SK-N-SH (cell line): ENCODE results near the gene ZNF549. TPM values are rescaled to one million over a fixed set of nuclear protein-coding genes. Genes with fewer than 3 reads are reported as not detected.

Source experiments
- CTCF ChIA-PET: fragments of 300-600, 350-600 bp; formaldehyde crosslinking; extraction: SDS; loops from one replicate; lab custom pipeline; 2021; lab: Yijun Ruan, JAX
- POLR2A ChIA-PET: fragments of 350-600 bp; sonication (Branson Sonifier 250); formaldehyde crosslinking; extraction: SDS; loops from one replicate; lab custom pipeline; 2020; ENCODE audit warnings: antibody characterized with exemption, inconsistent platforms; lab: Yijun Ruan, JAX
- DNase-seq: peaks from one replicate; pipeline ENCODE4 v3.0.0; 2012
- H2AFZ ChIP-seq: fragments of 200-600 bp; sonication (generic); 2 replicates; pipeline ENCODE4 v1.8.1; 2016; ENCODE audit warnings: antibody characterized with exemption, mild to moderate bottlenecking, low read depth
- H3F3A ChIP-seq: fragments of 200-600 bp; sonication (generic); replicated peaks from 2 replicates; pipeline ENCODE3; 2016; ENCODE audit warnings: antibody characterized with exemption, mild to moderate bottlenecking; ENCODE audit not compliant: insufficient read depth
- H3K27ac ChIP-seq, 2 experiments: fragments of 200-500 bp in 1 of 2; fragments of 200-600 bp in 1 of 2; sonication (Bioruptor generic) in 1 of 2; sonication (generic), shearing (Covaris generic) in 1 of 2; 2 replicates each; pipeline versions ENCODE4 v1.5.1 to v1.6.1; 2014 to 2016; ENCODE audit warnings: low read depth in 2 of 2, inconsistent platforms in 1 of 2, low read length in 1 of 2, mild to moderate bottlenecking in 1 of 2, mixed read lengths in 1 of 2
- H3K27me3 ChIP-seq: fragments of 200-600 bp; sonication (generic), shearing (Covaris generic); 2 replicates; pipeline ENCODE4 v1.6.1; 2016; ENCODE audit warnings: mixed run types; ENCODE audit not compliant: insufficient read depth
- H3K36me3 ChIP-seq, 2 experiments: fragments of 200-500 bp in 1 of 2; fragments of 200-600 bp in 1 of 2; sonication (Bioruptor generic) in 1 of 2; sonication (generic) in 1 of 2; replicated peaks in 1 of 2; 2 replicates each; pipeline versions ENCODE3 to v1.5.1; 2014 to 2016; ENCODE audit warnings: low read length in 1 of 2, mild to moderate bottlenecking in 1 of 2; ENCODE audit not compliant: insufficient read depth in 2 of 2, control insufficient read depth in 1 of 2
- H3K4me1 ChIP-seq, 2 experiments: fragments of 200-500 bp in 1 of 2; fragments of 200-600 bp in 1 of 2; sonication (Bioruptor generic) in 1 of 2; sonication (generic), shearing (Covaris generic) in 1 of 2; 2 replicates each; pipeline versions ENCODE4 v1.5.1 to v1.6.1; 2014 to 2016; ENCODE audit warnings: low read depth in 1 of 2, low read length in 1 of 2, mixed run types in 1 of 2; ENCODE audit not compliant: insufficient read depth in 2 of 2, control insufficient read depth in 1 of 2
- H3K4me2 ChIP-seq: fragments of 200-600 bp; sonication (generic), shearing (Covaris generic); 2 replicates; pipeline ENCODE4 v1.6.1; 2017; ENCODE audit warnings: mixed run types
- H3K4me3 ChIP-seq, 2 experiments: fragments of 200-500 bp in 1 of 2; fragments of 200-600 bp in 1 of 2; sonication (Bioruptor generic) in 1 of 2; sonication (generic), shearing (Covaris generic) in 1 of 2; 2 replicates each; pipeline versions ENCODE4 v1.5.1 to v1.8.1; 2014 to 2016; ENCODE audit warnings: low read depth in 2 of 2, inconsistent platforms in 1 of 2, low read length in 1 of 2, mild to moderate bottlenecking in 1 of 2, mixed read lengths in 1 of 2, moderate library complexity in 1 of 2
- H3K79me2 ChIP-seq: fragments of 200-600 bp; sonication (generic); 2 replicates; pipeline ENCODE4 v1.8.1; 2017; ENCODE audit warnings: mild to moderate bottlenecking; ENCODE audit not compliant: insufficient read depth
- H3K9ac ChIP-seq: fragments of 200-600 bp; sonication (generic); 2 replicates; pipeline ENCODE4 v1.6.1; 2017; ENCODE audit warnings: mixed run types
- H3K9me2 ChIP-seq: fragments of 200-600 bp; sonication (generic); 2 replicates; pipeline ENCODE4 v1.6.1; 2017; ENCODE audit warnings: mixed run types
- H3K9me3 ChIP-seq: fragments of 200-600 bp; sonication (generic); 2 replicates; pipeline ENCODE4 v1.6.1; 2017; ENCODE audit warnings: mixed run types, mild to moderate bottlenecking, moderate library complexity
- H4K20me1 ChIP-seq: fragments of 200-600 bp; sonication (generic); 2 replicates; pipeline ENCODE4 v1.6.1; 2017; ENCODE audit warnings: mild to moderate bottlenecking, mixed run types; ENCODE audit not compliant: insufficient read depth
- CHD2 ChIP-seq: fragments of 150-350 bp; IDR thresholded peaks from 2 replicates; pipeline ENCODE4 v1.6.1; 2018; ENCODE audit warnings: low read length; ENCODE audit not compliant: partially characterized antibody
- EZH2phosphoT487 ChIP-seq: fragments of 200-600 bp; sonication (generic); IDR thresholded peaks from 2 replicates; pipeline ENCODE4 v1.6.1; 2017; ENCODE audit warnings: low read depth, mixed run types, mild to moderate bottlenecking, antibody characterized with exemption, moderate library complexity, borderline replicate concordance
- FOSL2 ChIP-seq: IDR thresholded peaks from 2 replicates; pipeline ENCODE4 v1.4.0; 2012; ENCODE audit warnings: low read depth, mild to moderate bottlenecking, moderate library complexity, borderline replicate concordance
- FOXJ3 ChIP-seq: sonication (generic); formaldehyde crosslinking; IDR thresholded peaks from 2 replicates; pipeline ENCODE4 v1.5.1; 2020; ENCODE audit warnings: mild to moderate bottlenecking, missing genetic modification reagents
- FOXM1 ChIP-seq: IDR thresholded peaks from 2 replicates; pipeline ENCODE4 v1.4.0; 2012; ENCODE audit warnings: low read depth, mild to moderate bottlenecking
- GABPA ChIP-seq: IDR thresholded peaks from 2 replicates; pipeline ENCODE4 v1.4.0; 2012; ENCODE audit warnings: low read depth, mild to moderate bottlenecking
- MXI1 ChIP-seq: IDR thresholded peaks from 2 replicates; pipeline ENCODE4 v1.6.1; 2012; ENCODE audit warnings: mild to moderate bottlenecking, low read depth, low read length, improper control_type of control experiment
- NRF1 ChIP-seq: IDR thresholded peaks from 2 replicates; pipeline ENCODE4 v1.6.1; 2012; ENCODE audit warnings: low read depth, mild to moderate bottlenecking, low read length
- POLR2AphosphoS5 ChIP-seq: IDR thresholded peaks from 2 replicates; pipeline ENCODE4 v1.6.1; 2012; ENCODE audit warnings: low read depth, low read length
- RCOR1 ChIP-seq: fragments of 150-350 bp; IDR thresholded peaks from 2 replicates; pipeline ENCODE4 v1.6.1; 2017; ENCODE audit warnings: antibody characterized with exemption, low read length
- RFX5 ChIP-seq: IDR thresholded peaks from 2 replicates; pipeline ENCODE4 v1.6.1; 2012; ENCODE audit warnings: mild to moderate bottlenecking, improper control_type of control experiment, low read length
- RXRA ChIP-seq: IDR thresholded peaks from 2 replicates; pipeline ENCODE4 v1.4.0; 2012; ENCODE audit warnings: low read depth, mild to moderate bottlenecking, borderline replicate concordance
- SMC3 ChIP-seq: IDR thresholded peaks from 2 replicates; pipeline ENCODE4 v1.6.1; 2012; ENCODE audit warnings: low read depth, low read length, improper control_type of control experiment
- TAF1 ChIP-seq: IDR thresholded peaks from 2 replicates; pipeline ENCODE4 v1.6.1; 2012; ENCODE audit warnings: low read depth, mild to moderate bottlenecking, low read length, moderate library complexity, borderline replicate concordance
- TCF12 ChIP-seq: IDR thresholded peaks from 2 replicates; pipeline ENCODE4 v1.4.0; 2012
- WGBS: methylation state at CpG from one replicate; pipeline ENCODE4 v1.1.6; 2017; ENCODE audit warnings: low lambda C conversion rate; 5-methylcytosine and 5-hydroxymethylcytosine counted together
- polyA plus RNA-seq, 3 experiments: library from polyadenylated mRNA; depleted of rRNA; stranded (reverse); fragments of >200 nt; gene quantifications; 2 replicates each; pipeline ENCODE4 v1.2.3, GENCODE V29; 2012
- TF ChIP-seq, protein P1 (sequence below): IDR thresholded peaks from 2 replicates; pipeline ENCODE4 v1.6.1; 2012; ENCODE audit warnings: mild to moderate bottlenecking, low read depth, low read length, moderate library complexity
- TF ChIP-seq, protein P2 (sequence below): IDR thresholded peaks from 2 replicates; pipeline ENCODE4 v1.4.0; 2012; ENCODE audit warnings: low read depth, borderline replicate concordance
- TF ChIP-seq, protein P3 (sequence below): IDR thresholded peaks from 2 replicates; pipeline ENCODE4 v1.4.0; 2012; ENCODE audit warnings: low read depth, borderline replicate concordance
- TF ChIP-seq, protein P4 (sequence below): fragments of 150-350 bp; IDR thresholded peaks from 2 replicates; pipeline ENCODE4 v1.6.1; 2017; ENCODE audit warnings: antibody characterized with exemption, low read length, low read depth, borderline replicate concordance
- TF ChIP-seq, protein P5 (sequence below): IDR thresholded peaks from 2 replicates; pipeline ENCODE4 v1.4.0; 2012; ENCODE audit warnings: low read depth

ZNF549 gene
- polyA plus RNA-seq, 1 of the 3 experiments (the other 2 are of a cell fraction): 2.4 TPM

DNA sequence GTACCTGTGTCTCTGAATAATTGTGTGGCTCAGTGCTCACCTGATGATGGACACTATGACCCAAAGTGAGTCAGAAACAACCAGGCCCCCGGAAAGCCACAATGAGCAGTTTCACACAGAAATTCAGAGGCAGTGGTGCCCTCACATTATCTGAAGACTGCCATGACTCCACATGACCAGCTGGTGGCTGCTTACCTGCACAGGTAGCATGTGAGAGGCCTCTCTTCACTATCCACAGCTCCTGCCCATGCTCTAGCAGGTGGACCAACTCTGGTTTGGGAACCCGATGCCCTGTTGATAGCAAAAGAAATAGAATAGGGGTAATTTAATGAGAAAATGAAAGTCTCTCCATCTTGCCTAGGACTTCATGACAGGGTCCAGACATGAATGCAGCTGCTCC lies 25.3 kb downstream of the ZNF549 start:
- ChIA-PET POLR2A (no interaction called here), CTCF (interaction anchor here (0.9 kb wide), 1 partner anchor 26 kb away, joined by 4 read pairs; the partner anchor contains the start of gene ZNF416)
- Histone ChIP-seq H2AFZ (no peak overlapping the region), H3K9ac (no peak overlapping the region), H3K27ac (no peak overlapping the region), H3F3A (no peaks in the 10 kb centered on the region), H3K79me2 (peaks cover 12% of the 10 kb centered on the region; the same call in 1 of the 2 replicates), H3K36me3 (peaks cover 72 to 90% of the 10 kb centered on the region in 2 experiments), H3K9me3 (peaks cover 8% of the 10 kb centered on the region; the same call in 1 of the 2 replicates), H3K27me3 (no peaks in the 10 kb centered on the region), H3K4me1 (no peaks in the 10 kb centered on the region), H3K4me2 (no peak overlapping the region), H4K20me1 (no peaks in the 10 kb centered on the region), H3K4me3 (peak overlapping the region in 1 of 2 experiments; percentile 8; a peak in 1 of 4 replicates), H3K9me2 (no peaks in the 10 kb centered on the region)
- WGBS: 85% methylated on average over 2 of the region's 2 CpGs
- TF ChIP-seq MXI1: no peak
- no peak for DNase-seq

DNA sequence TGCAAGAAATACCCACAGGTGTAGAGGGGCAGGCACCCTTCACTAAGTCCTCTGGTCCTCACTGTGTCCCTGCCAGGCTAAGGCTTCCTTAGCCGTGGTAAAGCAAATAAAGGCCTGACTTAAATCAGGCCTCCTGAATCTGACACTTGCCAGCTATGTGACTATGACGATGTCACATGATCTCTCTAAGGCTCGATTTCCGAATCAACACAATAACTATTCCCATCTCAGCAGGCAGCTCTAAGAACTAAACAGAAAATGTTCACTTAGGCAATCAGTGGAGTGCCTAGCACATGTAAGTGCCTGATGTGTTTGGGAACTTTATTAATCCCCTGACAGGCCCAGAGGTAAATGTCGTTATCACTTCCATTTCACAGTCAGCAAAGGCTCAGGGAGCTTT lies 30.5 kb downstream of the ZNF549 start:
- Histone ChIP-seq H3K27me3 (no peaks in the 10 kb centered on the region), H3K4me3 (peak overlapping the region in 1 of 2 experiments; percentile 97; a peak in 1 of 4 replicates), H3K36me3 (peaks cover 24 to 38% of the 10 kb centered on the region in 2 experiments), H3K4me2 (no peak overlapping the region), H3K4me1 (peaks cover 0 to 8% of the 10 kb centered on the region in 2 experiments; a peak in 2 of 4 replicates), H3K27ac (no peak overlapping the region), H3K9ac (no peak overlapping the region), H3K9me3 (peaks cover 7% of the 10 kb centered on the region; the same call in 1 of the 2 replicates), H3F3A (no peaks in the 10 kb centered on the region), H4K20me1 (no peaks in the 10 kb centered on the region), H3K79me2 (peaks cover 33% of the 10 kb centered on the region), H2AFZ (no peak overlapping the region), H3K9me2 (no peaks in the 10 kb centered on the region)
- 84% methylated on average over 5 of the region's 5 CpGs for WGBS
- no peak for TF ChIP-seq RCOR1
- no peak for TF ChIP-seq TAF1
- no peak for TF ChIP-seq FOSL2
- TF ChIP-seq, protein P1, sequence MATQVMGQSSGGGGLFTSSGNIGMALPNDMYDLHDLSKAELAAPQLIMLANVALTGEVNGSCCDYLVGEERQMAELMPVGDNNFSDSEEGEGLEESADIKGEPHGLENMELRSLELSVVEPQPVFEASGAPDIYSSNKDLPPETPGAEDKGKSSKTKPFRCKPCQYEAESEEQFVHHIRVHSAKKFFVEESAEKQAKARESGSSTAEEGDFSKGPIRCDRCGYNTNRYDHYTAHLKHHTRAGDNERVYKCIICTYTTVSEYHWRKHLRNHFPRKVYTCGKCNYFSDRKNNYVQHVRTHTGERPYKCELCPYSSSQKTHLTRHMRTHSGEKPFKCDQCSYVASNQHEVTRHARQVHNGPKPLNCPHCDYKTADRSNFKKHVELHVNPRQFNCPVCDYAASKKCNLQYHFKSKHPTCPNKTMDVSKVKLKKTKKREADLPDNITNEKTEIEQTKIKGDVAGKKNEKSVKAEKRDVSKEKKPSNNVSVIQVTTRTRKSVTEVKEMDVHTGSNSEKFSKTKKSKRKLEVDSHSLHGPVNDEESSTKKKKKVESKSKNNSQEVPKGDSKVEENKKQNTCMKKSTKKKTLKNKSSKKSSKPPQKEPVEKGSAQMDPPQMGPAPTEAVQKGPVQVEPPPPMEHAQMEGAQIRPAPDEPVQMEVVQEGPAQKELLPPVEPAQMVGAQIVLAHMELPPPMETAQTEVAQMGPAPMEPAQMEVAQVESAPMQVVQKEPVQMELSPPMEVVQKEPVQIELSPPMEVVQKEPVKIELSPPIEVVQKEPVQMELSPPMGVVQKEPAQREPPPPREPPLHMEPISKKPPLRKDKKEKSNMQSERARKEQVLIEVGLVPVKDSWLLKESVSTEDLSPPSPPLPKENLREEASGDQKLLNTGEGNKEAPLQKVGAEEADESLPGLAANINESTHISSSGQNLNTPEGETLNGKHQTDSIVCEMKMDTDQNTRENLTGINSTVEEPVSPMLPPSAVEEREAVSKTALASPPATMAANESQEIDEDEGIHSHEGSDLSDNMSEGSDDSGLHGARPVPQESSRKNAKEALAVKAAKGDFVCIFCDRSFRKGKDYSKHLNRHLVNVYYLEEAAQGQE: no peak
- no peak for TF ChIP-seq FOXJ3
- TF ChIP-seq, protein P2, sequence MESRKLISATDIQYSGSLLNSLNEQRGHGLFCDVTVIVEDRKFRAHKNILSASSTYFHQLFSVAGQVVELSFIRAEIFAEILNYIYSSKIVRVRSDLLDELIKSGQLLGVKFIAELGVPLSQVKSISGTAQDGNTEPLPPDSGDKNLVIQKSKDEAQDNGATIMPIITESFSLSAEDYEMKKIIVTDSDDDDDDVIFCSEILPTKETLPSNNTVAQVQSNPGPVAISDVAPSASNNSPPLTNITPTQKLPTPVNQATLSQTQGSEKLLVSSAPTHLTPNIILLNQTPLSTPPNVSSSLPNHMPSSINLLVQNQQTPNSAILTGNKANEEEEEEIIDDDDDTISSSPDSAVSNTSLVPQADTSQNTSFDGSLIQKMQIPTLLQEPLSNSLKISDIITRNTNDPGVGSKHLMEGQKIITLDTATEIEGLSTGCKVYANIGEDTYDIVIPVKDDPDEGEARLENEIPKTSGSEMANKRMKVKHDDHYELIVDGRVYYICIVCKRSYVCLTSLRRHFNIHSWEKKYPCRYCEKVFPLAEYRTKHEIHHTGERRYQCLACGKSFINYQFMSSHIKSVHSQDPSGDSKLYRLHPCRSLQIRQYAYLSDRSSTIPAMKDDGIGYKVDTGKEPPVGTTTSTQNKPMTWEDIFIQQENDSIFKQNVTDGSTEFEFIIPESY: no peak
- no peak for TF ChIP-seq FOXM1
- no peak for TF ChIP-seq MXI1
- TF ChIP-seq POLR2AphosphoS5: no peak
- TF ChIP-seq, protein P3, sequence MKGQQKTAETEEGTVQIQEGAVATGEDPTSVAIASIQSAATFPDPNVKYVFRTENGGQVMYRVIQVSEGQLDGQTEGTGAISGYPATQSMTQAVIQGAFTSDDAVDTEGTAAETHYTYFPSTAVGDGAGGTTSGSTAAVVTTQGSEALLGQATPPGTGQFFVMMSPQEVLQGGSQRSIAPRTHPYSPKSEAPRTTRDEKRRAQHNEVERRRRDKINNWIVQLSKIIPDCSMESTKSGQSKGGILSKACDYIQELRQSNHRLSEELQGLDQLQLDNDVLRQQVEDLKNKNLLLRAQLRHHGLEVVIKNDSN: no peak
- no peak for TF ChIP-seq GABPA
- TF ChIP-seq, protein P4, sequence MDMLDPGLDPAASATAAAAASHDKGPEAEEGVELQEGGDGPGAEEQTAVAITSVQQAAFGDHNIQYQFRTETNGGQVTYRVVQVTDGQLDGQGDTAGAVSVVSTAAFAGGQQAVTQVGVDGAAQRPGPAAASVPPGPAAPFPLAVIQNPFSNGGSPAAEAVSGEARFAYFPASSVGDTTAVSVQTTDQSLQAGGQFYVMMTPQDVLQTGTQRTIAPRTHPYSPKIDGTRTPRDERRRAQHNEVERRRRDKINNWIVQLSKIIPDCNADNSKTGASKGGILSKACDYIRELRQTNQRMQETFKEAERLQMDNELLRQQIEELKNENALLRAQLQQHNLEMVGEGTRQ: no peak
- no peak for TF ChIP-seq CHD2
- TF ChIP-seq NRF1: no peak
- TF ChIP-seq RXRA: no peak
- no peak for TF ChIP-seq EZH2phosphoT487
- no peak for TF ChIP-seq TCF12
- TF ChIP-seq, protein P5, sequence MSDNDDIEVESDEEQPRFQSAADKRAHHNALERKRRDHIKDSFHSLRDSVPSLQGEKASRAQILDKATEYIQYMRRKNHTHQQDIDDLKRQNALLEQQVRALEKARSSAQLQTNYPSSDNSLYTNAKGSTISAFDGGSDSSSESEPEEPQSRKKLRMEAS: no peak
- no peak for TF ChIP-seq SMC3
- no peak for TF ChIP-seq RFX5
- ChIA-PET POLR2A (no interaction called here), CTCF (no interaction called here)
- DNase-seq: no peak
